22Rv1 (cell line): ENCODE data around the gene COX6A2.

ENCODE experiments used
- H3K27ac ChIP-seq: fragments of 450-650 bp; 2 replicates; pipeline ENCODE4 v1.5.1; 2017
- CTCF ChIP-seq: fragments of 450-650 bp; IDR thresholded peaks from 2 replicates; pipeline ENCODE4 v1.5.1; 2017; ENCODE audit warnings: mild to moderate bottlenecking
- ZFX ChIP-seq: fragments of 450-650 bp; IDR thresholded peaks from 2 replicates; pipeline ENCODE4 v1.6.1; 2017; ENCODE audit warnings: antibody characterized with exemption, borderline replicate concordance

The COX6A2 gene

GRCh38 chr16:31388535-31388934 is 39.6 kb downstream of the COX6A2 start:
- TF ChIP-seq CTCF, result no peak
- no peak for TF ChIP-seq ZFX
- no peak overlapping the region for H3K27ac ChIP-seq

GRCh38 chr16:31386157-31386984 is 41.8 kb downstream of the COX6A2 start:
- TF ChIP-seq CTCF (no peak), ZFX (no peak)
- H3K27ac ChIP-seq, result no peak overlapping the region

GRCh38 chr16:31385680-31386079 is 42.5 kb downstream of the COX6A2 start:
- TF ChIP-seq CTCF (no peak), ZFX (no peak)
- no peak overlapping the region for H3K27ac ChIP-seq

GRCh38 chr16:31382485-31383161 is 45.5 kb downstream of the COX6A2 start:
- TF ChIP-seq CTCF (peak; percentile 89), ZFX (no peak)

GRCh38 chr16:31380201-31380600 is 48.0 kb downstream of the COX6A2 start:
- TF ChIP-seq ZFX, result no peak
- no peak for TF ChIP-seq CTCF
- H3K27ac ChIP-seq, result no peak overlapping the region

More at GRCh38 chr16:31382485-31383161, 45.5 kb downstream of the COX6A2 start:
- no peak overlapping the region for H3K27ac ChIP-seq
